Measurements from ENCODE around the gene MSRB3. TPM values are rescaled to one million over a fixed set of nuclear protein-coding genes. Genes with fewer than 3 reads are reported as not detected.

MSRB3 gene
- total RNA-seq, 1 donor from 2014 or later: 1.6 TPM

DNA sequence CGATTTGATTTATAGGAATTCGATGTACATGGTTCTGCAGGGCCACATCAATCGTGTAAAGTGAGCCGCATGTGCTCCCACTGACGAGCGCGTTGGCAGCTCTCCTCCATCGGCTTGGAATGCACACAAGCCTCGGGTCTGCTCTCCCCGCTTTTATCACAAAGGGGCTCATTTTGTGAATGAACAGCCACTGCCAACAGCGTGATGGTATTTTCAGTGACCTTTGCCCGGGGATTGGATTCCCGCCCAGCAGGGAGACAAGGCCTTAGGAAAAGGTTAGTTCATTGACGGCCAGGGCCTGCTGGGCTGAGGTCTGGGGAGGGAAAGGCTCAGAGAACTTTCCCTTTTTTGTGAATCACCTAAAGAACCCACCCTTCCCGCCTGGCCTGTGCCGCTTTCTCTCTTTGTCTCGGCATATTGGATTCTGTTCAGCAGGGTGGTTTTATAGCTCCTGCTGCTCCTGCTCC is 232.1 kb downstream of the MSRB3 start:
- FAIRE-seq (no peak), DNase-seq (ENCODE audit: low read depth) (no peak)
- Histone ChIP-seq H3K4me3 (ENCODE audit: low read depth, low read length) (no peak overlapping the region), H3K27me3 (ENCODE audit: control insufficient read depth, insufficient read depth, low read length) (peaks cover 6% of the 10 kb centered on the region), H3K36me3 (ENCODE audit: control insufficient read depth, insufficient read depth, low read length) (no peaks in the 10 kb centered on the region)
- TF ChIP-seq, protein P1, sequence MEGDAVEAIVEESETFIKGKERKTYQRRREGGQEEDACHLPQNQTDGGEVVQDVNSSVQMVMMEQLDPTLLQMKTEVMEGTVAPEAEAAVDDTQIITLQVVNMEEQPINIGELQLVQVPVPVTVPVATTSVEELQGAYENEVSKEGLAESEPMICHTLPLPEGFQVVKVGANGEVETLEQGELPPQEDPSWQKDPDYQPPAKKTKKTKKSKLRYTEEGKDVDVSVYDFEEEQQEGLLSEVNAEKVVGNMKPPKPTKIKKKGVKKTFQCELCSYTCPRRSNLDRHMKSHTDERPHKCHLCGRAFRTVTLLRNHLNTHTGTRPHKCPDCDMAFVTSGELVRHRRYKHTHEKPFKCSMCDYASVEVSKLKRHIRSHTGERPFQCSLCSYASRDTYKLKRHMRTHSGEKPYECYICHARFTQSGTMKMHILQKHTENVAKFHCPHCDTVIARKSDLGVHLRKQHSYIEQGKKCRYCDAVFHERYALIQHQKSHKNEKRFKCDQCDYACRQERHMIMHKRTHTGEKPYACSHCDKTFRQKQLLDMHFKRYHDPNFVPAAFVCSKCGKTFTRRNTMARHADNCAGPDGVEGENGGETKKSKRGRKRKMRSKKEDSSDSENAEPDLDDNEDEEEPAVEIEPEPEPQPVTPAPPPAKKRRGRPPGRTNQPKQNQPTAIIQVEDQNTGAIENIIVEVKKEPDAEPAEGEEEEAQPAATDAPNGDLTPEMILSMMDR (IDR thresholded peaks at IDR 0.05; ENCODE audit: insufficient read depth, low read length, severe bottlenecking): no peak

DNA sequence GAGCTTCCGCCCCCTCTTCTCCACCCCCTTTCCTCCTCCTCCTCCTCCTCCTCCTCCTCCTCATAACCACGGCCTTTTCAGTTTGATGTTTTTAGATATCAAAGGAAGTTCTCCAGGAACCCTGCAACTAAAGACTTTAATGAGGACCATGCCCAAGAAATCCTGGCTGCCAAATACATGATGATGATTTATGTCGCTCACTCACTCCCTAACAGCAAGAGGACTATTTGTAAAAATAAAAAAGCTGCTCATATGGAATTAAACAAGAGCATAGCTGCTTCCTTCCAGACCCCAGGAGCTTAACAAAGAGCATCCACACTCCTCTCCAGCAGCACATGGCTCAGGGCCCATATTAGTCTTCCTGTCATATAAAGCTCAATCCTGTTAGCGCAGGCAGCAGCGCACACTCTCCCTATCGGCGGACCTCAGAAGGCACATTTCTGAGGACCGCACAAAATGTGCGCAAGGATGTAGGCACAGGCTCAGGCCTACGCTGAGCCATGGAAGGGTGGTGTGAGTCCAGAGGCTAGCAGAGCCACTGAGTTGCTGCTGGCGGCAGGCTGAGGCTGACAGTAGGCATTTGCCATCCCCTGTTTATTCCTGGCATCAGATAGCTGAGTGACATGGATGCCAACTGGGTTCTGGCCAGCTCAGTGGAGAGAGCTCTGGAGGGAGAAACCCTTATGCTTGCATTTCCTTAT is 232.8 kb downstream of the MSRB3 start:
- Histone ChIP-seq H3K4me3 (ENCODE audit: low read depth, low read length) (no peak overlapping the region), H3K36me3 (ENCODE audit: control insufficient read depth, insufficient read depth, low read length) (no peaks in the 10 kb centered on the region), H3K27me3 (ENCODE audit: control insufficient read depth, insufficient read depth, low read length) (peaks cover 5% of the 10 kb centered on the region)
- TF ChIP-seq, protein P1 (IDR thresholded peaks at IDR 0.05; ENCODE audit: insufficient read depth, low read length, severe bottlenecking): no peak
- DNase-seq (ENCODE audit: low read depth) (no peak), FAIRE-seq (no peak)

DNA sequence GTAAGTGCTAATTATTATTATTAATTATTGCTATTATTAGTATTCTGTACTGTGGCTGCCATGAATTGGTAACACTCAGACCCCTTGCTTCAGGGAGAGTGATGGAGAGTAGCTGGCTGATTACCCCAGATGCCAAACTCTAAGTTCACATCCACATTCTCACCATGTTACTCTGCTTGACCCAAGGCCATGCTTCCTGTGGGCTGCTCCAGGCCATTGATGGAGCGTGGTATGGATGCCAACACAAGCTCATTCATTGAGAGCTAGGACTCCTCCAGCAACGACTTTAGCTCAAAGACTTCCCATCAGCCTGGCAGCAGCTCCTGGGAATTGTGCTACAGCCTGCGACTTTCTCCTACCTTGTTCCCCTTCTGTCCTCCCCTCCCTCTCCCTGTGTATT is 233.4 kb downstream of the MSRB3 start:
- DNase-seq (ENCODE audit: low read depth): no peak
- FAIRE-seq: no peak
- TF ChIP-seq, protein P1 (IDR thresholded peaks at IDR 0.05; ENCODE audit: insufficient read depth, low read length, severe bottlenecking): no peak
- H3K27me3 ChIP-seq (ENCODE audit: control insufficient read depth, insufficient read depth, low read length): peaks cover 3% of the 10 kb centered on the region
- H3K36me3 ChIP-seq (ENCODE audit: control insufficient read depth, insufficient read depth, low read length): no peaks in the 10 kb centered on the region
- no peak overlapping the region for H3K4me3 ChIP-seq (ENCODE audit: low read depth, low read length)

Other genes with a start within 250 kb of the MSRB3 start
- gene WIF1, start 157.4 kb upstream of the MSRB3 start, total RNA-seq: not detected in 2 replicates
- 25.5 and 25.6 TPM in 2 replicates for gene LEMD3, start 109.1 kb upstream of the MSRB3 start, total RNA-seq